ENCODE measurements around the gene SEPTIN7. TPM values are rescaled to one million over a fixed set of nuclear protein-coding genes. Genes with fewer than 3 reads are reported as not detected.

The SEPTIN7 gene
- total RNA-seq, 1 experiment from 2014 or later = 263 TPM

DNA sequence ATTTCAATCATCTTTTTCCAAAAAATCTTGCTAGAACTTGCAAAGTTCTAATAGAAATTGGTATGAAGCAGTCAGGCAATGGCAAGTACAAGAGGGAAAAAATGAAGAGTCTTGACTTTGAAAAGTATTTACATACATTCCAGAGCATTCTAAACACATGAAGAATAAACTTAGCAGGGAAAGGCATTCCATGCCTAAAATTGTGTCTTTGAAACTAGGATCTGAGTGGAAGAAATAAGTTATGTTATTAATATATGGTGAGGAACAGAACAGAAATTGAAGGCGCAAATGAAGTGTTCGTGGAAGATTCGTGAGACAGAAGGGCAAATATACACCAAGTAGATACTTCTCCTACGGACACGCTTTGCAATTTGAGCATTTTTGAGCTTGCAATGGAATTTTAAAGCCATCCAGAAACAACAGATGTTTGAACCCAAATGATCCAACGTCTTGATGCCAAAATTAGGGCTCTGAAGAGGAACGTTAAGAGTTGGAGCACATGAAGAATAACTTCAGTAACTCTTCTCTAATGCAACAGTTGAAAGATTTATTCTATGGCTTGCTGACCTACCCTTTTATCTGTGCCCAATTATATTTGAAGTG lies 40.6 kb upstream of the SEPTIN7 start:
- Histone ChIP-seq H3K27me3 (ENCODE audit: low read length) (no peaks in the 10 kb centered on the region), H3K9me2 (replicated peaks; ENCODE audit: insufficient read depth, low read length) (no peaks in the 10 kb centered on the region), H3K4me1 (ENCODE audit: low read length) (no peaks in the 10 kb centered on the region), H3K36me3 (ENCODE audit: insufficient read depth, low read length) (no peaks in the 10 kb centered on the region), H3K9ac (ENCODE audit: low read length) (no peak overlapping the region), H3K4me2 (ENCODE audit: low read depth, low read length, poor library complexity, severe bottlenecking) (no peak overlapping the region), H4K20me1 (ENCODE audit: insufficient read depth, low read depth, low read length) (no peaks in the 10 kb centered on the region), H3K27ac (ENCODE audit: low read length) (no peak overlapping the region), H3K79me2 (ENCODE audit: low read length) (no peaks in the 10 kb centered on the region), H2AFZ (ENCODE audit: low read length) (no peak overlapping the region), H3K9me3 (ENCODE audit: low read length) (no peaks in the 10 kb centered on the region), H3K4me3 (ENCODE audit: low read length) (no peak overlapping the region)
- no peak for DNase-seq

DNA sequence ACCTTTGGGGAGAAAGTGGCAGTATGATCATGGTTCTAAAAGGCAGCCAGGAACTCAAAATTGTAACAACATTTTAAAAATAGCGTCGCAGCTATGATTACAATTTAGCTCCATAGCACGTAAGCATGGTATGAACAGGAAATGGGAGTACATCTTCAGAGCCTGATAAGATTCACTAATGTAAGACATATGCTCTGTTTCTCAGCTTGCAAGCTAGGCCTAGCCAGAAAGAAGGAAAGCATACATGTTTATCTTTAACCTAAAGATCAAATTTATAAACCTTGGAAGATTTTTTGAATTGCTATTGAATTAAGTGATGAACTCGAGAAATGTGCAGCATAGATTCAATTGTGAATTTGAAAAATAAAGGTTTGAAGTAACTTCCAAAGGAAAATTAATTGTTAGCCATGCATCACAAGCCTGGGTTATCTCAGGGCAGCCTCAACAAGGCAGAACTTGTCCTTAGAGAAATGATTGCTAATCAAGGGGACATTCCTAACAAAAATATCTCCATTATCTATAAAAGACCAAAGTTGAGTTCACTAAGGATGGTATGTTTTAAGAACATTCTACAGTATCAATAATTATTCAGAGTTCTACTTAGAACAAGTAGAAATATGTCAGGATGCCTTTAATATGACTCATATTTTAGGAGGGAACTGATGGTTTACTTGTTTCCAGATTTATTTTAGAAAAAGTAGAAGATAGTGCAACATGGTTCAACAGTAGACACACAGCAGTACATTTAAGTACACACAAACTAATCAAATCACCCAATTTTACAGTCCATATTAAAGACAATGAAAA lies 38.8 kb upstream of the SEPTIN7 start:
- H3K27ac ChIP-seq (ENCODE audit: low read length) = no peak overlapping the region

DNA sequence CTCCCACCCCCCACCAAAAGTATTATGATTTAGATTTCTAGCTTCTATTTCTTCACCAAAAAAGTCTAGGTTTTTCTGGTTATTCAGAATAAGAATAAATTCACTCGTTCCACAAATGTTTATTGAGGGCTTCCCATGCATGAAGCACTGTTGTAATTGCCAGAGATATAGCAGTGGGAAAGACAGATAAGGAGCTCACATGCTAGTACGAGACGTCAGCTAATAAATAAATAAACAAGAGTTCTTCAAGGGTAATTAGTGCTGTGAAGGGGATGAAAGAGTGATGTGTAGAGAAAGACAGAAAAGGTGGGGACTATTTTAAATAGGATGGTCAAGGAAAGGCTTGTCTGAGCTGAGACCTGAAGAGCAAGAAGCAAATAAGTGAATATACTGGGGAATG lies 38.1 kb upstream of the SEPTIN7 start:
- Histone ChIP-seq H2AFZ (ENCODE audit: low read length) (no peak overlapping the region), H3K36me3 (ENCODE audit: insufficient read depth, low read length) (no peaks in the 10 kb centered on the region), H3K79me2 (ENCODE audit: low read length) (no peaks in the 10 kb centered on the region), H3K27ac (ENCODE audit: low read length) (no peak overlapping the region), H3K4me2 (ENCODE audit: low read depth, low read length, poor library complexity, severe bottlenecking) (no peak overlapping the region), H4K20me1 (ENCODE audit: insufficient read depth, low read depth, low read length) (no peaks in the 10 kb centered on the region), H3K9me3 (ENCODE audit: low read length) (no peaks in the 10 kb centered on the region), H3K9ac (ENCODE audit: low read length) (no peak overlapping the region), H3K9me2 (replicated peaks; ENCODE audit: insufficient read depth, low read length) (no peaks in the 10 kb centered on the region), H3K4me1 (ENCODE audit: low read length) (no peaks in the 10 kb centered on the region), H3K27me3 (ENCODE audit: low read length) (no peaks in the 10 kb centered on the region), H3K4me3 (ENCODE audit: low read length) (no peak overlapping the region)
- no peak for DNase-seq

More for the DNA sequence above, 38.8 kb upstream of the SEPTIN7 start:
- H3K9me2 ChIP-seq (replicated peaks; ENCODE audit: insufficient read depth, low read length) = no peaks in the 10 kb centered on the region
- no peaks in the 10 kb centered on the region for H3K27me3 ChIP-seq (ENCODE audit: low read length)
- no peak overlapping the region for H3K4me3 ChIP-seq (ENCODE audit: low read length)
- H3K36me3 ChIP-seq (ENCODE audit: insufficient read depth, low read length) = no peaks in the 10 kb centered on the region
- H3K9ac ChIP-seq (ENCODE audit: low read length) = no peak overlapping the region
- DNase-seq = no peak
- no peak overlapping the region for H2AFZ ChIP-seq (ENCODE audit: low read length)
- no peaks in the 10 kb centered on the region for H3K4me1 ChIP-seq (ENCODE audit: low read length)
- H3K79me2 ChIP-seq (ENCODE audit: low read length) = no peaks in the 10 kb centered on the region
- no peaks in the 10 kb centered on the region for H4K20me1 ChIP-seq (ENCODE audit: insufficient read depth, low read depth, low read length)
- H3K9me3 ChIP-seq (ENCODE audit: low read length) = no peaks in the 10 kb centered on the region
- no peak overlapping the region for H3K4me2 ChIP-seq (ENCODE audit: low read depth, low read length, poor library complexity, severe bottlenecking)

GRCh38 chr7:35768346-35768745 lies 32.5 kb upstream of the SEPTIN7 start:
- H3K9ac ChIP-seq (ENCODE audit: low read length) = no peak overlapping the region
- H3K36me3 ChIP-seq (ENCODE audit: insufficient read depth, low read length) = no peaks in the 10 kb centered on the region
- no peaks in the 10 kb centered on the region for H3K27me3 ChIP-seq (ENCODE audit: low read length)
- H3K9me2 ChIP-seq (replicated peaks; ENCODE audit: insufficient read depth, low read length) = no peaks in the 10 kb centered on the region
- H4K20me1 ChIP-seq (ENCODE audit: insufficient read depth, low read depth, low read length) = no peaks in the 10 kb centered on the region
- H3K4me1 ChIP-seq (ENCODE audit: low read length) = no peaks in the 10 kb centered on the region
- no peak overlapping the region for H3K4me2 ChIP-seq (ENCODE audit: low read depth, low read length, poor library complexity, severe bottlenecking)
- no peak for DNase-seq
- H2AFZ ChIP-seq (ENCODE audit: low read length) = no peak overlapping the region
- H3K27ac ChIP-seq (ENCODE audit: low read length) = no peak overlapping the region
- no peaks in the 10 kb centered on the region for H3K79me2 ChIP-seq (ENCODE audit: low read length)
- H3K9me3 ChIP-seq (ENCODE audit: low read length) = no peaks in the 10 kb centered on the region
- H3K4me3 ChIP-seq (ENCODE audit: low read length) = no peak overlapping the region

DNA sequence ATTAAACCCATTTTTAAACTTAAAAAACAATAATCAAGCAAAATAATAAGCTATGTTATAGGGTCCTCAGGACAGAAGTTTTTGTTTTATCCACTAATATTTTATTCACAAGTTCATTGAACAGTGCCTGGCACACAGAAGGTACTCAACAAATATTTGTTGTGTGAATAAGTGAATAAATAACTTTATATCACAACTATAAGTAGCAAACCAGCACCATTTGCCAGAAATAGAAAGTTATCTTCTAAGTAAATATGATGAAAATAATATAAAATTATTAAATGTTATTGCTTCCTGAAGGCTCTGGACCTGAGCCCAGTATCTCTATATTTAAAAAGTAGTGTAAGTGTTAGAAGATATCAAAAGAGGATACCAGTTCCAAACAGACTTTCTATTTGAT lies 29.1 kb upstream of the SEPTIN7 start:
- no peak overlapping the region for H3K4me3 ChIP-seq (ENCODE audit: low read length)

DNA sequence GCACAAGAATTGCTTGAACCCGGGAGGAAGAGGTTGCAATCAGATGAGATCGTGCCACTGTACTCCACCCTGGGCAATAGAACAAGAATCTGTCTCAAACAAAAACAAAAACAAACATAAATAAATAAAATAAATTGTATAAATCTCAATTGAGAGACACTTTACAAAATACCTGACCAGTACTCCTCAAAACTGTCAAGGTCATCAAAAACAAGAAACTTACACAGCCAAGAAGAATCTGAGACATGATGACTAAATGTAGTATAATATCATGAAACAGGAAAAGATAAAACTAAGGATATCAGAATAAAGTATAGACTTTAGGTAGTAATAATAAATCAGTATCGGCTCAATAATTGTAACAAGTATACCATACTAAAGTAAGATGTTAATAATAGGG lies 26.9 kb upstream of the SEPTIN7 start:
- Histone ChIP-seq H2AFZ (ENCODE audit: low read length) (no peak overlapping the region), H3K27ac (ENCODE audit: low read length) (no peak overlapping the region), H4K20me1 (ENCODE audit: insufficient read depth, low read depth, low read length) (no peaks in the 10 kb centered on the region), H3K9ac (ENCODE audit: low read length) (no peak overlapping the region), H3K27me3 (ENCODE audit: low read length) (no peaks in the 10 kb centered on the region), H3K9me2 (replicated peaks; ENCODE audit: insufficient read depth, low read length) (no peaks in the 10 kb centered on the region), H3K4me2 (ENCODE audit: low read depth, low read length, poor library complexity, severe bottlenecking) (no peak overlapping the region), H3K4me1 (ENCODE audit: low read length) (peaks cover 10% of the 10 kb centered on the region), H3K9me3 (ENCODE audit: low read length) (no peaks in the 10 kb centered on the region), H3K79me2 (ENCODE audit: low read length) (no peaks in the 10 kb centered on the region), H3K4me3 (ENCODE audit: low read length) (no peak overlapping the region), H3K36me3 (ENCODE audit: insufficient read depth, low read length) (no peaks in the 10 kb centered on the region)
- no peak for DNase-seq

More for the DNA sequence above, 29.1 kb upstream of the SEPTIN7 start:
- Histone ChIP-seq H3K9me2 (replicated peaks; ENCODE audit: insufficient read depth, low read length) (no peaks in the 10 kb centered on the region), H3K9ac (ENCODE audit: low read length) (no peak overlapping the region), H3K4me1 (ENCODE audit: low read length) (peaks cover under 1% of the 10 kb centered on the region; the same call in 1 of the 2 replicates), H3K27ac (ENCODE audit: low read length) (no peak overlapping the region), H3K9me3 (ENCODE audit: low read length) (no peaks in the 10 kb centered on the region), H3K4me2 (ENCODE audit: low read depth, low read length, poor library complexity, severe bottlenecking) (no peak overlapping the region), H2AFZ (ENCODE audit: low read length) (no peak overlapping the region), H3K36me3 (ENCODE audit: insufficient read depth, low read length) (no peaks in the 10 kb centered on the region), H3K27me3 (ENCODE audit: low read length) (no peaks in the 10 kb centered on the region), H3K79me2 (ENCODE audit: low read length) (no peaks in the 10 kb centered on the region), H4K20me1 (ENCODE audit: insufficient read depth, low read depth, low read length) (no peaks in the 10 kb centered on the region)
- no peak for DNase-seq

DNA sequence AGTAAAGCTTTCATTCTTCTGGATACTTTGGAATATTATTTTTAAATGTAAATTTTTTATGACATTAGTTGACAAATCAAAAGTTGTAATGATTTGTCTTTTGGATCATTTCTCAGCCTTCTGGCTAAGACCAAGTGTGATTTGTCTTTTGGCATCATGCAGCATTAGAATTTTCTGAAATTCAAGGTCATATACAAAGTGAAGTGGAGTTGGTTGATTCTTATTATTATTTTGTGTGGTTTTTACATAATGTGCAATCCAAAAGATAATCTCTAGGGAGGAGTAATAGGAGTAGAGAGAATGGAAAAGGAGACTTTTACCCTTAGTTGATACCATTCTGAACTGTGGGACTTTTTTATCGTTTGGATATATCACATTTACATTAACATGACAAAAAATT lies 24.2 kb upstream of the SEPTIN7 start:
- no peak overlapping the region for H3K9ac ChIP-seq (ENCODE audit: low read length)
- no peak for DNase-seq
- H3K36me3 ChIP-seq (ENCODE audit: insufficient read depth, low read length) = no peaks in the 10 kb centered on the region
- peaks cover 10% of the 10 kb centered on the region for H3K4me1 ChIP-seq (ENCODE audit: low read length)
- no peak overlapping the region for H3K27ac ChIP-seq (ENCODE audit: low read length)
- no peak overlapping the region for H2AFZ ChIP-seq (ENCODE audit: low read length)
- no peaks in the 10 kb centered on the region for H3K9me3 ChIP-seq (ENCODE audit: low read length)
- no peak overlapping the region for H3K4me3 ChIP-seq (ENCODE audit: low read length)
- no peaks in the 10 kb centered on the region for H3K27me3 ChIP-seq (ENCODE audit: low read length)
- no peaks in the 10 kb centered on the region for H3K79me2 ChIP-seq (ENCODE audit: low read length)
- H4K20me1 ChIP-seq (ENCODE audit: insufficient read depth, low read depth, low read length) = no peaks in the 10 kb centered on the region
- H3K9me2 ChIP-seq (replicated peaks; ENCODE audit: insufficient read depth, low read length) = no peaks in the 10 kb centered on the region
- H3K4me2 ChIP-seq (ENCODE audit: low read depth, low read length, poor library complexity, severe bottlenecking) = no peak overlapping the region

DNA sequence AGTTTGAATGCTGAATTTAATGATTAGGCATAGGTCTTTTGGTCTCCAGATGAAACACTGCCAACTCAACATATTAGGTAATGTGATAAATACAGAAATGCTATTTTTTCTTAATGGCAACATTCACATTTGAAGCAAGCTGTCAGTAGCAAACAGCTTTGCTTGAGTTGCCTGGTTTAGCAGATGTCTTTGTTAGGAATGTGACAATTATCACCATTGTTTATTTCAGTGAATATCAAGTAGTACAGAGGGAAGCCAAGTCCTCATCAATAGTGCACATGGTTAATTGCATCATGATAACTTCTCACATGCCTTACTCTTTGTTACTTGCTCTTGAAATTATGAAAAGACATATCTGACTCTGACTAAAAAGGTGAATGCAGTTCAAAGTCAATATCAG lies 23.7 kb upstream of the SEPTIN7 start:
- H3K4me3 ChIP-seq (ENCODE audit: low read length) = no peak overlapping the region
- no peak overlapping the region for H3K27ac ChIP-seq (ENCODE audit: low read length)
- no peak overlapping the region for H3K9ac ChIP-seq (ENCODE audit: low read length)
- no peak overlapping the region for H2AFZ ChIP-seq (ENCODE audit: low read length)
- H3K4me2 ChIP-seq (ENCODE audit: low read depth, low read length, poor library complexity, severe bottlenecking) = no peak overlapping the region
- H3K79me2 ChIP-seq (ENCODE audit: low read length) = no peaks in the 10 kb centered on the region
- H4K20me1 ChIP-seq (ENCODE audit: insufficient read depth, low read depth, low read length) = no peaks in the 10 kb centered on the region
- H3K27me3 ChIP-seq (ENCODE audit: low read length) = no peaks in the 10 kb centered on the region
- H3K4me1 ChIP-seq (ENCODE audit: low read length) = peaks cover 10% of the 10 kb centered on the region
- no peaks in the 10 kb centered on the region for H3K9me3 ChIP-seq (ENCODE audit: low read length)
- DNase-seq = no peak
- no peaks in the 10 kb centered on the region for H3K36me3 ChIP-seq (ENCODE audit: insufficient read depth, low read length)
- H3K9me2 ChIP-seq (replicated peaks; ENCODE audit: insufficient read depth, low read length) = no peaks in the 10 kb centered on the region

Measured in Karpas-422 (cell line).